HG03571 (cell line): Measurements from ENCODE around the gene RPN1.
"Not testable (repeated sequence)": the region's sequence is repeated elsewhere in the genome, so short reads cannot be mapped to it uniquely, and the experiment has no call there.

Experiments used
- ATAC-seq: cut with Tn5 transposase; IDR thresholded peaks from one replicate; pipeline ENCODE4 v1.9.1; 2021; ENCODE audit not compliant: unreplicated experiment

RPN1 gene

DNA sequence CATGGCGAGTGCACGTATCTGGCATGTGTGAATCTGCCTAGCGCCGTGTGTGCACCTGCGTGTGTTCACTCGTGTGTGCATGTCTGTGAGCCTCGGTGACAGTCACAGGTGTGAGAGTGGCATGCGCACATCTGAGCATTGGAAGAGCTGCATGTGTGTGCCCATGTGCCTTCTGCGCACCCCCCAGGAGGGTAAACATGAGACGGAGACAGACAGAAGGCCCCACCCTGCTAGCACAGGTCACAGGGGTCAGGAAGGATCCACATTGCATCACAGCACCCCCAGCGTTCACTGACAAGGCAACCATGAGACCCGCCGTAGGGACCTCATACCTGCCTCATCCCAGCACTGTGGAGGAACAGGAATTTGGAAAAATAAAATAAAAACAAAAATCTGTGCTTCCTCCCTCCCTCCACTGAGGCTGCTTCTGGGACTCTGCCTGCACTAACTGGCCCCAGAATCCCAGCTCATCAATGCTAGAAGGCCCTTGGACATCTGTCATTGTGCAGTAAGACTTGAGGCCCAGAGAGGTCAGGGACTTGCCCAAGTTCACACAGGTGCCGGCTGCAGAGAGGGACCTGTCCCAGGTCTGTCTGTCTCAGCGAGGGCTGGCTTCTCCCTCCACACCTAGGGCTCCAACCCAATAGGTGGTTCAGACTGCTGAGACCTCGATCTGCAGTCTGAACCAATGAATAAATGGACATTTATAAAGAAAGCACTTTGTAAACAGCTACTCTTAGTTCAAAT is 37.4 kb downstream of the RPN1 start:
- ATAC-seq: no peak

GRCh38 chr3:128610451-128611070 is 40.1 kb downstream of the RPN1 start:
- no peak for ATAC-seq

DNA sequence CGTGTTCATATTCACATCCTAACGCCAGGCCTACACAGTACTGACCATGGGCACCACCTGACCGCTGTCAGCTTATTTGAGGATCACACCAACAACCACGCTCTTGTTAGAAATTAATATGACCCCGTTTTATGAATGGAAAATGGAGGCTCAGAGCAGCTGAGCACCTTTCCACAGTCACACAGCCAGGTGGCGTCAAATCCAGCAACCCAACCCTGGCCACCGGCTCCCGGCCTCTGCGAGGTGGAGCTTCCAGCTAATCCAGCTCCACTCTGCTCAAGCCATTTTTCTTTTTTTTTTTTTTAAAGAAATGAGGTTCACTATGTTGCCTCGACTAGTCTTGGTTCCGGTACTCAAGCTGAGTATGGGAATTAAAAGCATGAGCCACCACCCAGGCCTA is 41.3 kb downstream of the RPN1 start:
- no peak for ATAC-seq

DNA sequence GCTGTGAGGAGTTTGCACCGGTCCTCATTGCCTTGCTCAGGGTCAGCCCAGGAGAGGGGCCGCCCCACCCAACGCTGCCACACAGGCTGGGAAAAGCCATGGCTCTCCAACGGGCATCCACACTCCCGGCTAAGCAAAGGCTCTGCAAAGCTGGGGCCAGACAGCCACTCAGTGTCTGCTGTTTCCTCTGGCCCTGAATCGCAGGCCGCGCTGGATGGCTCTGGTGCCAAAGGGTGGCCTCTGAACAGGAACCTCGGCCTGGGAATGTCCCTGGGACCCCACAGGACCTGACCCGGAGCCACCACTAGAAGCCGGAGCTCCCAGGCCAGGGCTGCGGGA is 42.9 kb downstream of the RPN1 start:
- ATAC-seq: no peak

DNA sequence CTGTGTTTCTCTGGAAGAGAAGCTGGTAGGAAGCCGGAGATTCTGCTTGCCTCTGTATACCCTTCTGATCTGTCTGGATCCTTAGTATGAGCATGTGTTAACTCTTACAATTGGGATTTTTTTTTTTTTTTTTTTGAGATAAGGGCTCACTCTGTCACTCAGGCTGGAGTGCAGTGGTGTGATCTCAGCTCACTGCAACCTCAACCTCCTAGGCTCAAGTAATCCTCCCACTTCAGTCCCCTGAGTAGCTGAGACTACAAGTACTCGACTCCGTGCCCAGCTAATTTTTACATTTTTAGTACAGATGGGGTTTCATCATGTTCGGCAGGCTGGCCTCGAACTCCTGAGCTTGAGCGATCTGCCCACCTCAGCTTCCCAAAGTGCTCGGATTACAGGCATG is 44.5 kb downstream of the RPN1 start:
- no peak for ATAC-seq

GRCh38 chr3:128605091-128606046 is 45.2 kb downstream of the RPN1 start:
- ATAC-seq: no peak

DNA sequence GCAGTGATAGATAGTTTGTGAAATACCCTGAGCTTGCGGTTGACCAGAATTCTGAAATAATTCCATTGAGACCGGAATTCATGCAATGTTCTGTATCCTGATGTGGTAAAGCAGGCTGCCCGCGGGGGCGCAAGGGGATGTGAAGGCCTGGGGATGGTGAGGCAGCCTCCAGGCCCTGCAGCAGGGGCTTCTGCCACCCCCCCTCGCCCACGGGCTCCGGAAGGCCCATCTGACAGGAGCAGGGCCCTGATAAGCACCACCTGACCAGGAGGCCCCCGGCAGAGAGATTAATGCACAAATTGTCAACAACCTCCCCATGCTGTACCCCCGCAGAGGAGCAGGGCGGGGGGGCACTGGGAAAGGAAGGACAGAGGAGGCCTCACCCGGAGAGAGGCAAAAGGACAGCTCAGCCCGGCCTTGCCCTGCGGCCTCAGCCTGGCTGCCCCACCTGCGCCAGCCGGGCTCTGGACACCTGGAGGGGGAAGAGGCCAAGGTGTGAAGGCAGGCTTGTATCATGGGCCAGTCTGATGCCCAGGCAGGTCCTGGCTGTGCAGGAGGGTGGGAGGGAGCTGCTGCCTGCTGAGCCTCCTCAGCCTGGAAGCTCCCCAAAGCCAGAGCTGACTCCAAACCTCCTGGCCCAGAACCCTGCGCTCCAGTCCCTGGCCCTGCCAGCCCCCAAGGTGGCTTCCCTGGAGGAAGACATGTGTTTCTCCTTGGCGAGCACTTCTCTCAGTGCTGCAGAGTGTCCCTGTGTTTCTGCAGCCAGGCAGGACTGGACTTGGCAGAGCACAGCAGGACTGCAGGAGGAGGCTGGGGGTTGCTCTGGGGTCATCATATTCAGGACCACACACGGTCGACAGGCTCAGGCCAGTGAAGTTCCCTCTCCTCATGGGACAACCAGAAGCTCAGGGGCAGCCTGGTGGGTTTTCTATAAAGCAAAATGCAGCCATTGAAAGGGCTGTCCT is 46.5 kb downstream of the RPN1 start:
- ATAC-seq: no peak

- no peak for ATAC-seq
Measured at GRCh38 chr3:128603313-128603712, 47.3 kb downstream of the RPN1 start.

GRCh38 chr3:128598884-128599664 is 51.5 kb downstream of the RPN1 start:
- ATAC-seq: no peak

DNA sequence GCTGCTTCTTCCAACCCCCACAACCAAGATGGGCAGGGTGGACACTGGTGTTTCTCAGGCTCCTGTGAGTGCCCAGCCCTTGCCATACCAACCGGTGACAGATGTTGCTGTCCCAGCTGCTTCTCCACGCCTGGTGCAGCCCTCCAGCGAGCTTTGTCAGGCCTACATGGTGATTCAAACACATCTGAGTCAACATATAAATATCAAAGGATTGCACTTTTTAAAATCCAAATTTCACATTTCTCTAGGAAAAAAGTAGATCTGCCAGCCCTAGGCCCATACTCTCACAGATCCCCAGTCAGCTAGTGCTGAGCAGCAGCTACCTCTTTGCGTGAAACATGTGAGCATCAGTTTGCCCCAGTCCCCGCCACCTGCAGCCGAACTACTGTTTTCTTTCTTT is 52.7 kb downstream of the RPN1 start:
- no peak for ATAC-seq

- no peak for ATAC-seq
Measured at GRCh38 chr3:128592864-128593263, 57.8 kb downstream of the RPN1 start.

DNA sequence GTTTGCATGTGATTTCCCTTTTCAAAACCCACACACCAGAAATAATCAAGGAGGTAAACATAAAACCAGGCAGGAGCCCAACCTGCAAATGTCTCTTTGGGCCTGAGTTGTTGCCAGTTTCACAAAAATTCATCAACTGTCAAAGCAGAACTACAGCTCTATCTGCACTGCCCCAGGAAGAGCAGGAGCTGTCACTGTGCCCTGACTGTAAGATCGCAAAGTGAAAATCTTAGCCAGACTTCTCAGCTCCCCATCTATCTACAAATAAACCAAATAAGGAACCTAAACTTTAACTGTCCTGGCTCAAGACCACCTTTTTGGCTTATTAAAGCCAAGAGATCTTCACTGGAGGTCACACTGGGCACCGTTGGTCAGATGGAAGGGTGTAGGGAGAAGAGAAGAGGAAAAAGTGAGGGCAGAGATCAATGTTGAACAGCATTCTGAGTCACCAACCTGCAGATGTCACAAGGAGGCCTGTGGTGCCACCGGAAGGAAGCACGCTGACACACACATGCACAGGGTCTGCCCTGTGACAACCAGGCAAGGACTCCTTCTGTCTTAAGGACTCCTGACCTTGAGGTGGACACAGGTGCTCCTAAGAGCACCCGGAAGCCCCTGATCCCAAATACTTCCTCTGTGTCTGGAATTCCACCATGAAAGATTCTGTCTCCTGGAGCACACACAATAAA is 58.7 kb downstream of the RPN1 start:
- no peak for ATAC-seq

- no peak for ATAC-seq
Measured at GRCh38 chr3:128590948-128591347, 59.7 kb downstream of the RPN1 start.

DNA sequence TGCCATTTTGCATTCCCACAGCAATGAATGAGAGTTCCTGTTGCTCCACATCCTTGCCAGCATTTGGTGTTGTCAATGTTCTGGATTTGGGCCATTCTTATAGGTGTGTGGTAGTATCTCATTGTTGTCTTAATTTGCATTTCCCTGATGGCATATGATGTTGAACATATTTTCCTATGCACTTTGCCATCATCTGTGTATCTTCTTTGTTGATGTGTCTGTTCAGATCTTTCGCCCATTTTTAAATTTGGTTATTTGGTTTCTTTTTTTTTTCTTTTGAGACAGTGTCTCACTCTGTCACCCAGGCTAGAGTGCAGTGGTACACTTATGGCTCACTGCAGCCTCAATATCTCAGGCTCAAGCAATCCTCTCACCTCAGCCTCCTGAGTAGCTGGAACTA is 60.6 kb downstream of the RPN1 start:
- not testable (repeated sequence) for ATAC-seq

GRCh38 chr3:128588147-128588546 is 62.5 kb downstream of the RPN1 start:
- ATAC-seq: no peak

GRCh38 chr3:128587391-128587790 is 63.2 kb downstream of the RPN1 start:
- ATAC-seq: no peak

DNA sequence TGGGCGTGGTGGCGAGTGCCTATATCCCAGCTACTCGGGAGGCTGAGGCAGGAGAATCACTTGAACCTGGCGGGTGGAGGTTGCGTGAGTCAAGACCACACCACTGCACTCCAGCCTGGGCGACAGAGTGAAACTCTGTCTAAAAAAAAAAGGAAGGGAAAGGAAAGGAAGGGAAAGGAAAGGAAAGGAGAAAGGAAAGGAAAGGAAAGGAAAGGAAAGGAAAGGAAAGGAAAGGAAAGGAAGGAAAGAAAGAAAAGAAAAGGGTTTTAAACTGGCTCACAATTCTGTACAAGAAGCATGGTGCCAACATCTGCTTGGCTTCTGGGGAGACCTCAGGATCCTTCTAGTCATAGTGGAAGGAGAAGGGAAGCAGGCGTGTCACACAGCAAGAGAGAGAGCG is 63.7 kb downstream of the RPN1 start:
- not testable (repeated sequence) for ATAC-seq

DNA sequence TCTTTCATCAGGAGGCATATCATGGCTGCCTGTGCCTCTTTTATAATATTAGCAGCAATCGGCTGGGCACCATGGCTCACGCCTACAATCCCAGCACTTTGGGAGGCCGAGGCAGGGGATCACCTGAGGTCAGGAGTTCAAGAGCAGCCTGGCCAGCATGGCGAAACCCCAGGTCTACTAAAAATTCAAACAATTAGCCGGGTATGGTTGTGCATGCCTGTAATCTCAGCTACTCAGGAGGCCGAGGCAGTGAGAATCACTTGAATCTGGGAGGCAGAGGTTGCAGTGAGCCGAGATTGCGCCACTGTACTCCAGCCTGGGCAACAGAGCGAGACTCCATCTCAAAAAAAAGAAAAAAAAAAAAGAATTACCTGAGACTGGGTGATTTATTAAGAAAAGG is 64.2 kb downstream of the RPN1 start:
- not testable (repeated sequence) for ATAC-seq

GRCh38 chr3:128585974-128586373 is 64.6 kb downstream of the RPN1 start:
- ATAC-seq: no peak
